Ectodermal cell (in vitro differentiated cells): Measurements from ENCODE around the gene CAV3.

ENCODE experiments used
- H3K27ac ChIP-seq: 2 replicates; pipeline ENCODE4 v1.7.0; 2013; ENCODE audit warnings: mild to moderate bottlenecking, low read depth, low read length; ENCODE audit not compliant: insufficient read depth, poor library complexity, severe bottlenecking
- H3K27me3 ChIP-seq: 2 replicates; pipeline ENCODE4 v1.7.0; 2013; ENCODE audit warnings: mild to moderate bottlenecking, low read length; ENCODE audit not compliant: insufficient read depth, control insufficient read depth, poor library complexity, severe bottlenecking
- H3K36me3 ChIP-seq: one replicate; pipeline ENCODE4 v1.7.0; 2013; ENCODE audit warnings: low read length; ENCODE audit not compliant: control insufficient read depth, insufficient read depth
- H3K4me1 ChIP-seq: one replicate; pipeline ENCODE4 v1.7.0; 2013; ENCODE audit warnings: low read length; ENCODE audit not compliant: control insufficient read depth, insufficient read depth
- H3K4me3 ChIP-seq: 2 replicates; pipeline ENCODE4 v1.7.0; 2013; ENCODE audit warnings: low read depth, low read length, control low read depth; ENCODE audit not compliant: insufficient read depth
- H3K9me3 ChIP-seq: 2 replicates; pipeline ENCODE4 v1.7.0; 2013; ENCODE audit warnings: mild to moderate bottlenecking, low read length, moderate library complexity; ENCODE audit not compliant: control insufficient read depth
- WGBS, 2 experiments: methylation state at CpG; one replicate each; pipeline ENCODE4 v1.1.7; 2013; ENCODE audit warnings: missing lambda C conversion rate in 2 of 2; 5-methylcytosine and 5-hydroxymethylcytosine counted together

CAV3 gene

DNA sequence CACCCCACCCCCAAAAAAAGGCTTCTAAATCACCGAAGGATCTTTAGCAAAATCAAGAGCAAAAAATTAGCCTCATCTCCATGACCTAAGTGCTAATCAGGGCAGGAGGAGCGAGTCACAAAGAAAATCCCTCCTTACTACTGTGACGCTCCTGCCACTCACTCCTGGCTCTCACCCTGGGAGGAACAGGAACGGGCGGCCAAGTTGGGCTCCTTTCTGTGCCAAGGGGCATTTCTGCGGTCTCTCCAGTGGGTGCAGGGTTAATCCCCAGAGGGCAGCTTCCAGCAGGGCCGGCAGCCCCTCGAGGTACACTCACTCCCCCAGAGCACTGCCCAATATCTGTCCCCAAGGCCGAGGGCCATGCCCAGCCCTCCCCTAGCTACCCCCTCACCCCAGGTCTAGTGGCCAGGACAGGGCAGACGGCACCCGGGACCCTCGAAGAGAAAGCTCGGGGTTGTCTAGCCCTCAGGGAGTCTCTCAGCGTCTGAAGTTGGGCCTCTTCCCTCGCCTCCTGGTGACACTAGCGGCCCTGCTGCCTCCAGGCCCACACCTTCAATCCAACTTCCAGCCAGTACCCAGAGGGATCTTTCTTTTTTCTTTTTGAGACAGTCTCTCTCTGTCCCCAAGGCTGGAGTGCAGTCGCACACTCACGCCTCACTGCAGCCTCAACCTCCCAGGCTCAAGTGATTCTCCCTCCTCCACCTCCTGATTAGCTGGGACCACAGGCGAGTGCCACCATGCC lies 706 bp downstream of the CAV3 start:
- H3K36me3 ChIP-seq: no peaks in the 10 kb centered on the region
- H3K4me3 ChIP-seq: no peak overlapping the region
- H3K27ac ChIP-seq: no peak overlapping the region
- H3K9me3 ChIP-seq: no peaks in the 10 kb centered on the region
- H3K27me3 ChIP-seq: no peaks in the 10 kb centered on the region
- H3K4me1 ChIP-seq: peaks cover 6% of the 10 kb centered on the region
- WGBS, 2 experiments: 90 to 92% methylated on average over 19 of the region's 19 CpGs

DNA sequence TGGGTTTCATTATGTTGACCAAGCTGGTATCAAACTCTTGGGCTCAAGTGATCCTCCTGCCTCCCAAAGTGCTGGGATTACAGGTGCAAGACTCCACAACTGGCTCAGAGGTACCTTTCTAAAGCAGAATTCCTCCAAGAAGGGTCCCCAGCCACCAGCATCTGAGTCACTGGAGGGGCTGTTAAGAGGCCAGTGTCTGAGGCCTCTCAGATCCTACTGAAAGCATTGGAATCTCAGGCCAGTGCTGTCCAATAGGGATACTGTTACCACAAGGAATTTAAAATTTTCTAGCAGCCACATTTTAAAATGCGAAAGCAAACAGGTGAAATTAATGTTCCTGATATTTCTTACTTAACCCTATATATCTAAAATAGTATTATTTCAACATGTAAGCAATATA lies 1.3 kb downstream of the CAV3 start:
- Histone ChIP-seq H3K9me3 (no peaks in the 10 kb centered on the region), H3K36me3 (no peaks in the 10 kb centered on the region), H3K27ac (no peak overlapping the region), H3K4me1 (peaks cover 6% of the 10 kb centered on the region), H3K4me3 (no peak overlapping the region), H3K27me3 (no peaks in the 10 kb centered on the region)
- 80 to 100% methylated on average over 1 of the region's 1 CpG for WGBS, 2 experiments

DNA sequence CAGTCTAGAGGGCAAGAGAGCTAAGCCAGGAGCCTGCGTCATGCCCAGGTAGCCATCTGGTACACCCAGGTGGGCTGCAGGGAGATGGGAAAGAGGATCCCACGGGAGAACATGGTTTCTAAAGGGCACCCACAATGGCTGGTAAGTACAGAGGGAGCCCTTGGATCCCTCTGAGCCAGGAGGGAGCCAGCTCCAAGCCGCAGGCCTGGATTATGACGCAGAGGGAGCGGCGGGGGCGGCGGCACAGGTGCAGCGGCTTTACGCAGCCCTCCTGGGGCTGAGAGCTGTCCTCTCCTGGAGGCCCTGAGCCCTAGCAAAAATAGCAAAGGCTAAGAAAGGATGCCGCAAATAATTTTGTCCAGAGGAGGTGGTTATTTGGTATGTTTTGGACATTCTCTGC lies 2.8 kb downstream of the CAV3 start:
- H3K27me3 ChIP-seq: no peaks in the 10 kb centered on the region
- H3K36me3 ChIP-seq: no peaks in the 10 kb centered on the region
- no peak overlapping the region for H3K27ac ChIP-seq
- WGBS, 2 experiments: 94% methylated on average over 11 of the region's 11 CpGs
- H3K9me3 ChIP-seq: no peaks in the 10 kb centered on the region
- no peak overlapping the region for H3K4me3 ChIP-seq
- peaks cover 15% of the 10 kb centered on the region for H3K4me1 ChIP-seq

DNA sequence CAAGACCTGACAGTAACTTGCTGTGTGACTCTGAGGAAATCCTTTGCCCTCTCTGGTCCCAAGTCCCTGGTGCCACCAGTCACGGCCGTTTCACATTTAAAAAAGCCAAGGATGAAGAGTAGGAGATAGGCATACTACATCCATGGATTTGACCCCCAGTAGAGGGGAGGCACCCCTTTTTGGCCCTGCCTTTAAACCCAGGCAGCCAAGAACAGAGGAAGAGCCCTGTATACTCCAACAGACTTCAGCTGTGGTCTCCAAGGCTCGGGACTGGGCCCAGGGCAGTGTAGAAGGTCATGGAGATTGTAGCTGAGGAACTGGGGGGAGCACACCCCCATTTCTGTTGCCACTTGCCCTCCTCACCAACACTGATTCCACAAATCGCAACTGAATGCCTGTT lies 3.7 kb downstream of the CAV3 start:
- WGBS, 2 experiments: 93 to 98% methylated on average over 4 of the region's 4 CpGs
- no peak overlapping the region for H3K4me3 ChIP-seq
- no peaks in the 10 kb centered on the region for H3K36me3 ChIP-seq
- peaks cover 23% of the 10 kb centered on the region for H3K4me1 ChIP-seq
- H3K27ac ChIP-seq: no peak overlapping the region
- H3K9me3 ChIP-seq: no peaks in the 10 kb centered on the region
- no peaks in the 10 kb centered on the region for H3K27me3 ChIP-seq

DNA sequence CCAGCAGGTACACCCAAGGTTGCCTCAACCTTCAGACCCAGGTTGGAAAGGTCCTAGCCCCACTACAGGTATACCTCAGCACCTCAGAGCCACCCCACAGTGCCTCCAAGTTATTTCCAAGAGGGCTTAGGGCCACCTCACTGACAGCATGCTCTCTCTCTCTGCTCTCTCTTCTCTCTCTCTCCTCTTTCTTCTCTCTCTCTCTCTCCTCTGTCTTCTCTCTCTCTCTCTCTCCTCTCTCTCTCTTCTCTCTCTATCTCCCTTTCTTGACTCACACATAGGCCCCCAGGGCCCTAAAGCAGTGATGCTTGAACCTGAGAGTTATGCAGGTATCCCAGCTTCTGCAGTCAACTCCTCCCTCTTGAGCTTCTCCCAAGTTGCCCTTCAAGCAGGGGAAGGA lies 4.2 kb downstream of the CAV3 start:
- Histone ChIP-seq H3K27me3 (no peaks in the 10 kb centered on the region), H3K36me3 (no peaks in the 10 kb centered on the region), H3K9me3 (no peaks in the 10 kb centered on the region), H3K4me1 (peaks cover 26% of the 10 kb centered on the region), H3K27ac (no peak overlapping the region), H3K4me3 (no peak overlapping the region)

DNA sequence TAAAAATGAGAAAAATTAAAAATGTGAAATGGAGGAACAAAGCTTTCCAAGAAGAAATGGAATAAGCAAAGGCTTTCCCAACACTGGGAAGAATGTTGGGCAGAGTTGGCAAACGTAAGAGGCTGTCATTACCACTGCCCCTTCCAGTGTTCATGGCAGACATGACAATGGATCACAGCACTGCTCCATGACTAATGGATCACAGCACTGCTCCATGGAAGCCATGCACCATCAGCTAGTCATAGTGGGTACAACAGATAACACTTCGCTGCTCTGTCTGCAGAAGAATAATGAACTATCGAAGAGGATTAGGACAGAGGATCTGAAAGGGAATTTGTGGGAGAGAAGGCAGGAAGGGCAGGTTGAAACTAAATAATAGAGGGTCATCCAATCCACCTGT lies 5.0 kb downstream of the CAV3 start:
- WGBS, 2 experiments: 80 to 81% methylated on average over 3 of the region's 3 CpGs
- H3K9me3 ChIP-seq: no peaks in the 10 kb centered on the region
- H3K36me3 ChIP-seq: no peaks in the 10 kb centered on the region
- no peaks in the 10 kb centered on the region for H3K27me3 ChIP-seq
- H3K27ac ChIP-seq: no peak overlapping the region
- H3K4me3 ChIP-seq: no peak overlapping the region
- peaks cover 22% of the 10 kb centered on the region for H3K4me1 ChIP-seq

DNA sequence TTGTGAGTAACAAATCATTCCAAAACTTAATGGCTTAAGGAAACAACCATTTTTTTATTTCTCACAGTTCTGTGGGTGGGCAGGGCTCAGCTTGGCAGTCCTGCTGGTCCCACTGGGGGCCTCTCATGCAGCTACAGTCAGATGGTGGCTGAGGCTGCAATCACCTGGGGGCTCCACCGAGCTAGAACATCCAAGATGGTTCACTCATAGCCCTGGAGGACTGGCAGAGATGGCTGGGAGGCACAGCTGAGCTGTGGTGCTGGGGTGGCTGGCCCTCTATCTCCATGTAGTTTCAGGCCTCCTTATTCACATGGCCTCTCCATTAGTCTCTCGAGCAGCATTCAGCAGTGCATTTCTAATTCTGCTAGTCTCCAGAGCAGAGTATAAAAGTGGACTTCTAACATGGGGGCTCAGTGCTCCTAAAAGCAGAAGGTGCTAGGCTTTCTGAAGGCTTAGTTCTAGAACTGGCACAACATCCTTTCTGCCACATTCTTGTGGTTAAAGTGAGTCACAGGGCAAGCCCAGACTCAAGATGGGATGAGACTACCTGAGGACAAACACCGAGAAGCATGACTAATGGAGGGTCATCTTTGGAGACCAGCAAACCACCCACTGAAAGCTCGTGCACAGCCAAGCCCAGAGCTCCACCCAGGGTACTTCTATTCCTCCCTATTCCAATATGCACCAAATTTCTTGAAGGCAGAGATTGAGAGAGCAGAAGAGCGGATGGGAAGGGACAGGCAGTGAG lies 6.3 kb downstream of the CAV3 start:
- Histone ChIP-seq H3K27me3 (no peaks in the 10 kb centered on the region), H3K36me3 (no peaks in the 10 kb centered on the region), H3K4me1 (peaks cover 19% of the 10 kb centered on the region), H3K9me3 (no peaks in the 10 kb centered on the region), H3K27ac (no peak overlapping the region), H3K4me3 (no peak overlapping the region)
- 92 to 96% methylated on average over 5 of the region's 5 CpGs for WGBS, 2 experiments

DNA sequence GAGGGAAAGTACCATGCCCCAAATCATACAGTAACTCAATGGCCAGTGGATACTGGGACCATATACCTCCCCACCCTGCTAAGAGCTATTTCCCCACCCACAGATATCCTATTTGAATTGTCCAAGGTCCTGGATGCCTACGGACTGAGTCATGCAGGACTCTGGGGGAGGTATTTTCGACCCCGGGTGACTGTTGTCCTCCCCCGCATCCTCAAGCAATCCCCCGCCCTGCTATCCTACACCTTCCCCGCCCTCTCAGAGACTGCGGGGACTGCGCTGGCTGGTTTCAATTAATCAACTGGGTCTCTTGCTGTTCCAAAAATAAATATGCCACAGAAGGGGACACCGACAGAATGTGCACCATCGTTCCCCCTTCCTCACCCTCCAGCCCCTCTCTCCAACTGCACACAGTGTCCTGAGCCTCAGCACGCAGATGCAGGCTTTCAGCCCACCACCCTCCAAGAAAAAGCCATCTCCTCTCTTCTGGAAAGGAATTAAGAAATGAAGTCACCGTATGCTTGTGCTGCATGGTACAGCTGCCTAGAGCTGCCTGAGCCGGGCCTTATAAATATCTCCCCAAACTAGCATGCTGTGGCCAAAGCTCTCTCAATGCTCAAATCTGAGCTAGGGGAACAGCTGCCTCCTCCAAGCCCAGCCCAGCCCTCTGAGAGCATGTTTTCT lies 8.1 kb downstream of the CAV3 start:
- Histone ChIP-seq H3K27ac (peak overlapping the region; percentile 59), H3K9me3 (no peaks in the 10 kb centered on the region), H3K4me3 (no peak overlapping the region), H3K4me1 (peaks cover 19% of the 10 kb centered on the region), H3K27me3 (no peaks in the 10 kb centered on the region), H3K36me3 (no peaks in the 10 kb centered on the region)
- WGBS, 2 experiments: 9 to 10% methylated on average over 13 of the region's 13 CpGs

DNA sequence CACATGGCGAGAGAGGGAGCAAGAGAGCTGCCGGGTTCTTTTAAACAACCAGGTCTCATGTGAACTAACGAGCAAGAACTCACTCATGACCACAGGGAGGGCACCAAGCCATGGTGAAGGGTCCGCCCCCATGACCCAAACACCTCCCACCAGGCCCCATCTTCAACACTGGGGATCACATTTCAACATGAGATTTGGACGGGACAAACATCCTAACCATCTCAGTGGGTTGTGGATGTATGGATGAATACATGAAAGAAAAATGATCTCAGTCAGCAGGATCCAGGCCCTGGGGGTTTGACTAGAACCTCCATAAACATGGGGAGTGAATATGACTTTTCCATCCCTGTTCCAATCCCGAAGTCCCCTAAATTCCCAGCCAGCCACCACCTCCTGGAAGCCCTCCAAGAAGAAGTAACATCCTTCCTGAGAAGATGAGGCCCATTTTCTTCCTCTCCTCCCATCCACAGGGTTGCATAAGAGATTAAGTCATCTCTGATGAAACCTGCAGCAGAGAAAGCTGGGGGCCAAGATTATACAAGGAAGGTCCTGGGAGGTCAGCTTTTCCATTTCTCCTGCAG lies 9.5 kb downstream of the CAV3 start:
- 88 to 91% methylated on average over 6 of the region's 6 CpGs for WGBS, 2 experiments
- Histone ChIP-seq H3K9me3 (no peaks in the 10 kb centered on the region), H3K4me3 (no peak overlapping the region), H3K27me3 (no peaks in the 10 kb centered on the region), H3K4me1 (peaks cover 19% of the 10 kb centered on the region), H3K27ac (no peak overlapping the region), H3K36me3 (no peaks in the 10 kb centered on the region)

DNA sequence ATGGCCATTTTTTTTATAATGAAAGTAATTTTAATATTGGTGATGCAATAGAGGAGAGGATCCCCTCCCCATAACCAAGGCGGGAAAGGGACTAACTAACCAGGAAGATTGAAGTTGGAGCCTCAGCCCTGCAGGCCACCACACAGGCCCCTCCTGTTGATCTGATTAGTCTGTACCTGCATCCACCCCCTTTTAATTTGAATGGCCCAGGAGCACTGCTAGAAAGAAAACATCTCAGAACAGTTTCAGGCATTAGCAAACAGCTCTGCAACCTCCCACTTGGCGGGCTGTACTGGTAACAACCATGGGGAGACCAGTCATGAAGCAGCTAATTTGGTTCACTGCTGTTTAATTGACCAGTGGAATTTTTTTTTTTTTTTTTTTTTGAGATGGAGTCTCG lies 10.3 kb downstream of the CAV3 start:
- H3K4me3 ChIP-seq: no peak overlapping the region
- H3K9me3 ChIP-seq: no peaks in the 10 kb centered on the region
- H3K36me3 ChIP-seq: no peaks in the 10 kb centered on the region
- WGBS, 2 experiments: 86 to 87% methylated on average over 3 of the region's 3 CpGs
- H3K4me1 ChIP-seq: peaks cover 19% of the 10 kb centered on the region
- H3K27ac ChIP-seq: no peak overlapping the region
- H3K27me3 ChIP-seq: no peaks in the 10 kb centered on the region
